Measurements from ENCODE around the gene CCR4.
"Not testable (repeated sequence)": the region's sequence is repeated elsewhere in the genome, so short reads cannot be mapped to it uniquely, and the experiment has no call there.

Gene CCR4

DNA sequence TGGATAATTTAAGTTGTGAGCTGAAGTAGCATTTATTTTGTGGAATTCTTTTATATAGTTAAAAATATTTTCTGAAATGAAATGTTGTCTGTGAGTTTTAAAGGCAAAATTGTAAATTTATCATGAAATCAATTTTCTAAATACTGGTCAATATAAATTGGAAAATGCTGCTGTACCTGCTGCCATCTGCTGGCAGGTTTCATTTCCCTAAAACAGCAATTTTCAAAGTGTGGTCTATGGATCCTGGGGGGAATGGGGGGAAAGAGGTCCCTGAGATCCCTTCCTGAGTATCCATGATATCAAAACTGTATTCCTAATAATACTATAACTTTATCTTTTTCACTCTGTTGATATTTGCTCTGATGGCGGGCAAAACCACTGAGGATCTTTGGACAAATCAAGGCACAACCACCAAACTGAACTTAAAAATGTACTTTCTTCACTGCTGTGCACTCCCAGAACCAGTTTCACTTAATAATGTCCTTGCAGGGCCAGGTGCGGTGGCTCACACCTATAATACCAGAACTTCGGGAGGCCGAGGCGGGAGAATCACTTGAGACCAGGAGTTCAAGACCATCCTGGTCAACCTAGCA is 17.2 kb upstream of the CCR4 start:
- no peak for DNase-seq (ENCODE audit: insufficient read length, low spot score)
- no peak for FAIRE-seq
- TF ChIP-seq POLR2A (IDR thresholded peaks at IDR 0.05; ENCODE audit: low read depth, low read length), result no peak
- TF ChIP-seq PAX5 (IDR thresholded peaks at IDR 0.05; ENCODE audit: insufficient read depth, low read length, severe bottlenecking), result no peak
- no peak for TF ChIP-seq TAF1 (IDR thresholded peaks at IDR 0.05; ENCODE audit: low read depth, low read length)
- TF ChIP-seq SPI1 (IDR thresholded peaks at IDR 0.05; ENCODE audit: low read depth, low read length), result peak; percentile 64
- no peak for TF ChIP-seq POLR2AphosphoS5 (IDR thresholded peaks at IDR 0.05; ENCODE audit: low read depth, low read length)
- TF ChIP-seq POU2F2 (IDR thresholded peaks at IDR 0.05; ENCODE audit: low read depth, low read length), result no peak

- TF ChIP-seq SPI1 (IDR thresholded peaks at IDR 0.05; ENCODE audit: low read depth, low read length) (no peak), POLR2AphosphoS5 (IDR thresholded peaks at IDR 0.05; ENCODE audit: low read depth, low read length) (no peak), PAX5 (IDR thresholded peaks at IDR 0.05; ENCODE audit: insufficient read depth, low read length, severe bottlenecking) (no peak), POU2F2 (IDR thresholded peaks at IDR 0.05; ENCODE audit: low read depth, low read length) (no peak), TAF1 (IDR thresholded peaks at IDR 0.05; ENCODE audit: low read depth, low read length) (no peak), POLR2A (IDR thresholded peaks at IDR 0.05; ENCODE audit: low read depth, low read length) (no peak)
- DNase-seq (ENCODE audit: insufficient read length, low spot score), result no peak
- FAIRE-seq, result no peak
Observed at GRCh38 chr3:32937331-32937730, 14.1 kb upstream of the CCR4 start.

DNA sequence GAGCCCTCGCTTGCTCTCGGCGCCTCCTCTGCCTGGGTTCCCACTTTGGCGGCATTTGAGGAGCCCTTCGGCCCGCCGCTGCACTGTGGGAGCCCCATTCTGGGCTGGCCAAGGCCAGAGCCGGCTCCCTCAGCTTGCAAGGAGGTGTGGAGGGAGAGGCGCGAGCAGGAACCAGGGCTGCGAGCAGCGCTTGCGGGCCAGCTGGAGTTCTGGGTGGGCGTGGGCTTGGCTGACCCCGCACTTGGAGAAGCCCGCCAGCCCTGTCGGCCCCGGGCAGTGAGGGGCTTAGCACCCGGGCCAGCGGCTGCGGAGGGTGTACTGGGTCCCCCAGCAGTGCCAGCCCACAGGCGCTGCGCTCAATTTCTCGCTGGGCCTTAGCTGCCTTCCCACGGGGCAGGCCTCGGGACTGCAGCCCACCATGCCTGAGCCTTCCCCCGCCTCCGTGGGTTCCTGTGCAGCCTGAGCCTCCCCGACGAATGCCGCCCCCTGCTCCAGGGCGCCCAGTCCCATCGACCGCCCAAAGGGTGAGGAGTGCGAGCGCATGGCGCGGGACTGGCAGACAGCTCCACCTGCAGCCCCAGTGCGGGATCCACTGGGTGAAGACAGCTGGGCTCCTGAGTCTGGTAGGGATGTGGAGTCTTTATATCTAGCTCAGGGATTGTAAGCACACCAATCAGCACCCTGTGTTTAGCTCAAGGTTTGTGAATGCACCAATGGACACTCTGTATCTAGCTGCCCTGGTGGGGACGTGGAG is 11.7 kb upstream of the CCR4 start:
- FAIRE-seq; DNase-seq (ENCODE audit: insufficient read length, low spot score): not testable (repeated sequence)

DNA sequence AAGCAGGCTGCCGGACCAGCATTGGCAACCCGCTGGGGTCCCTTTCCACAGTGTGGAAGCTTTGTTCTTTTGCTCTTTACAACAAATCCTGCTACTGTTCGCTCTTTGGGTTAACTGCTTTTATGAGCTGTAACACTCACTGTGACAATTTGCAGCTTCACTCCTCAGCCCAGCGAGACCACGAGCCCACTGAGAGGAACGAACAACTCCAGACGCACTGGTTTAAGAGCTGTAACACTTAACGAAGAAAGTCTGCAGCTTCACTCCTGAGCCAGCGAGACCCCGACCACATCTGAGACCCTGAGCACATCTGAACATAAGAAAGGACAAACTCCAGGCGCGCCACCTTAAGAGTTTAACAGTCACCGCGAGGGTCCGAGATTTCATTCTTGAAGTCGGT is 10.7 kb upstream of the CCR4 start:
- TF ChIP-seq POU2F2 (IDR thresholded peaks at IDR 0.05; ENCODE audit: low read depth, low read length) (no peak), POLR2A (IDR thresholded peaks at IDR 0.05; ENCODE audit: low read depth, low read length) (no peak), PAX5 (IDR thresholded peaks at IDR 0.05; ENCODE audit: insufficient read depth, low read length, severe bottlenecking) (no peak), TAF1 (IDR thresholded peaks at IDR 0.05; ENCODE audit: low read depth, low read length) (no peak), POLR2AphosphoS5 (IDR thresholded peaks at IDR 0.05; ENCODE audit: low read depth, low read length) (no peak), SPI1 (IDR thresholded peaks at IDR 0.05; ENCODE audit: low read depth, low read length) (no peak)
- no peak for FAIRE-seq
- no peak for DNase-seq (ENCODE audit: insufficient read length, low spot score)

DNA sequence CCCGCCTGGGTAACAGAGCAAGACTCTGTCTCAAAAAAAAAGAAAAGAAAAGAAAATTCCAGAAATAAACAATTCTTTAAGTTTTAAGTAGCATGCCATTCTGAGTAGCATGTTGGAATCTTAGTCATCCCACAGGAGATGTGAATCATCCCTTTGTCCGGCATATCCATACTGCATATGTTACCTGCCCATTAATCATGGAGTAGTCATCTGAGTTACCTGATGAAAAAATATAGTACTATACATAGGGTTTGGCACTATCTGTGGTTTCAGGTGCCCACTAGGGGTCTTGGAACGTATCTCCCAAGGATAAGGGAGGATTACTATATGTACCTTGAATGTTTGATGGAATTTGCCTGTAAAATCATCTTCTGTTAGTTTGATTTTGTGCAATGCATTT is 6.3 kb upstream of the CCR4 start:
- FAIRE-seq, result no peak
- no peak for DNase-seq (ENCODE audit: insufficient read length, low spot score)
- TF ChIP-seq TAF1 (IDR thresholded peaks at IDR 0.05; ENCODE audit: low read depth, low read length), result no peak
- no peak for TF ChIP-seq POLR2AphosphoS5 (IDR thresholded peaks at IDR 0.05; ENCODE audit: low read depth, low read length)
- TF ChIP-seq POLR2A (IDR thresholded peaks at IDR 0.05; ENCODE audit: low read depth, low read length), result no peak
- no peak for TF ChIP-seq SPI1 (IDR thresholded peaks at IDR 0.05; ENCODE audit: low read depth, low read length)
- TF ChIP-seq POU2F2 (IDR thresholded peaks at IDR 0.05; ENCODE audit: low read depth, low read length), result no peak
- no peak for TF ChIP-seq PAX5 (IDR thresholded peaks at IDR 0.05; ENCODE audit: insufficient read depth, low read length, severe bottlenecking)

DNA sequence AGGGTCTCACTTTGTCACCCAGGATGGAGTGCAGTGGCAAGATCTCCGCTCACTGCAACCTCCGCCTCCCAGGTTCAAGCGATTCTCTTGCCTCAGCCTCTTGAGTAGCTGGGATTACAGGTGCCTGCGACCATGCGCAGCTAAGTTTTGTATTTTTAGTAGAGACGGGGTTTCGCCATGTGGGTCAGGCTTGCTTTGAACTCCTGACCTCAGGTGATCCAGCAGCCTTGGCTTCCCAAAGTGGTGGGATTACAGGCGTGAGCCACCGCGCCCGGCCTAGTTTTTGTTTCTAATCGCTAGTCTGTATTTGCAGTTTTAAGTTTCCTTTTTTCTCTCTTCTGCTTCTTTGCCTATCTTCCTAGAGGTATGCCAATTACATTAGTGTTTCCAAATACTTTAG is 5.8 kb upstream of the CCR4 start:
- not testable (repeated sequence) for DNase-seq (ENCODE audit: insufficient read length, low spot score); FAIRE-seq

DNA sequence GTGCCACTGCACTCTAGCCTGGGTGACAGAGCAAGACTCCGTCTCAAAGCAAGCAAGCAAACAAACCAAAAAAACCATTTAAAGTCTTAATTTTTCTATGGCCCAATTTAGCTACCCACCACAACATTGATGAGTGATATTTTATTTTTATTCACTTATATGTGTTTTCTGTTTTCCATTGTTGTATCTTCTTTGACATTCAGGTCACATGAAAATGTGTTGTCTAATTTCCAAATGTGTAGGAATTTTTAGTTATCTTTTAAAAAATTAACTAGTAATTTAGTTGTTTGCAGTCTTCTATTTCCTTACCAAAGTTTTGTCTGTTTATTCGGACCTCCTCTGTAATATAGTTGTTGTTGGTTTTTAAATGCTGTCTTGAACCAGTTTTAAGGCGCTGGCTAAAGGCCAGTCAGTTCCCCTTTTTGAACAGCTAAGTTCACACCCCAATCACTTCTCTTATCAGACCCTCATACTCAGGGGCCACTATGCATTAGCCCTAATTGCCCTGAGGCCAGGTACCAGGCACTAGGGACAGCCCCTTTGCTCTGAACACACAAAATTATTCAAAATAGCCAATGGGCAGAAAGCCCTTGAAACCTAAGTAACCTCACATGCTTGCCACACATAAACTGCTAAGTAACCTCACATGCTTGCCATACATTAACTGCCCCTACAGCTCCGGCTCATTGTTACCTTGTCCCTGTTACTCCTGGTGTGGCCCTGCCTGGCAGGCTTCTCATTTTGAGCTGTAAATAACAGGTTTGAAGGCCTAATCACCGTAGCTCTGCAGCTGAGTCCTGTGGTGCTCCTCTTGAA is 4.3 kb upstream of the CCR4 start:
- DNase-seq (ENCODE audit: insufficient read length, low spot score) (no peak), FAIRE-seq (no peak)
- TF ChIP-seq POLR2A (IDR thresholded peaks at IDR 0.05; ENCODE audit: low read depth, low read length), result no peak
- no peak for TF ChIP-seq TAF1 (IDR thresholded peaks at IDR 0.05; ENCODE audit: low read depth, low read length)
- TF ChIP-seq POLR2AphosphoS5 (IDR thresholded peaks at IDR 0.05; ENCODE audit: low read depth, low read length), result no peak

- DNase-seq (ENCODE audit: insufficient read length, low spot score) (no peak), FAIRE-seq (peak; percentile 91)
- TF ChIP-seq POLR2AphosphoS5 (IDR thresholded peaks at IDR 0.05; ENCODE audit: low read depth, low read length), result no peak
- no peak for TF ChIP-seq SPI1 (IDR thresholded peaks at IDR 0.05; ENCODE audit: low read depth, low read length)
- TF ChIP-seq PAX5 (IDR thresholded peaks at IDR 0.05; ENCODE audit: insufficient read depth, low read length, severe bottlenecking), result no peak
- no peak for TF ChIP-seq TAF1 (IDR thresholded peaks at IDR 0.05; ENCODE audit: low read depth, low read length)
- no peak for TF ChIP-seq POU2F2 (IDR thresholded peaks at IDR 0.05; ENCODE audit: low read depth, low read length)
- no peak for TF ChIP-seq POLR2A (IDR thresholded peaks at IDR 0.05; ENCODE audit: low read depth, low read length)
Observed at GRCh38 chr3:32947789-32948238, 3.6 kb upstream of the CCR4 start.

DNA sequence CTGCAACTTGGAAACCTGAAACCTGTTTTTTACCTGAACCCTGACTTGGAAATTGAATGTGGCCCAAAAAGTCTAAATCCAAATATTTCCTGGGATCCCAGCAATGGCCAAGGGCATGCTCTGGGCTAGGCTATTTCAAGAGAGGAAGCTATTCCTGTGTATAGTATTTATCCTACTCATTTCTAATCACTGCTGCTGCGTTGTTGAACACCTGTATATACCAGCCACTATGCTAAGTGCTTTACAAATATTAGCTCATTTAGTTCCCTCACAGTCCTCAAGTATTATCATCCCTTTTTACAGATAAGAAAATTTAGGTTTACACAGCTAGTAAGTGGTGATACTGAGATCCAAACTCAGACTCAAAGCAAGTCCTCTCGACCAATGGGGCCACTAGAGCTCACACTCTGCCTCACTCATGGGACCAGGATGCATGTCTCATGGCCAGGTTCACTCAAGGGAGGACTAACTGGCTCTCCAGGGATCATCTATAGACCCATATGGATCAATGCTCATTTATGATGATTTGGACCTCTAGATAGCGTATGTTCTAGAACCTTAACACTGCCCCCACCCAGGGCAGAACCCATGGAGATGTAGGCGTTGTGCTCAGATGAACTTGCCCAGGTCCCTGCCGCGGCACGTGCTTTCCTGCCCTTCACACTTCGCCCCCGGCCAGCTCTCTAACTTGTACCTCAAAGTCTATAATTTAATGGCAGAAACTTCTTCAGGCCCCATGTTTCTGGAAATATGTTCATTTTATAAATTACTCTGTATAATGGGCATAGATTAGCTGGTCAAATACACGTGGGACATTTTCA is 2.6 kb upstream of the CCR4 start:
- FAIRE-seq, result no peak
- DNase-seq (ENCODE audit: insufficient read length, low spot score), result no peak
- no peak for TF ChIP-seq POLR2A (IDR thresholded peaks at IDR 0.05; ENCODE audit: low read depth, low read length)
- no peak for TF ChIP-seq PAX5 (IDR thresholded peaks at IDR 0.05; ENCODE audit: insufficient read depth, low read length, severe bottlenecking)
- TF ChIP-seq SPI1 (IDR thresholded peaks at IDR 0.05; ENCODE audit: low read depth, low read length), result no peak
- no peak for TF ChIP-seq TAF1 (IDR thresholded peaks at IDR 0.05; ENCODE audit: low read depth, low read length)
- no peak for TF ChIP-seq POU2F2 (IDR thresholded peaks at IDR 0.05; ENCODE audit: low read depth, low read length)
- no peak for TF ChIP-seq POLR2AphosphoS5 (IDR thresholded peaks at IDR 0.05; ENCODE audit: low read depth, low read length)

Data from GM12891 (cell line).